Kidney (tissue), 14 donors: ENCODE data around the gene FIG4. TPM values are rescaled to one million over a fixed set of nuclear protein-coding genes. Genes with fewer than 3 reads are reported as not detected.
"Not testable (repeated sequence)": the region's sequence is repeated elsewhere in the genome, so short reads cannot be mapped to it uniquely, and the experiment has no call there.

Experiments
- DNase-seq, 5 donors: peaks; one replicate each; pipeline ENCODE4 v3.0.0-alpha.2; 2013 to 2020
- FAIRE-seq: peaks from 2 replicates; lab custom pipeline; 2012; peaks lifted over from hg19 to GRCh38; lab: Jason Lieb, UNC
- H3K27ac ChIP-seq, 2 donors: one replicate each; pipeline ENCODE4 v1.7.0; 2013; ENCODE audit warnings: low read depth in 2 of 2, low read length in 2 of 2, inconsistent platforms in 1 of 2
- H3K27me3 ChIP-seq: one replicate; pipeline ENCODE4 v1.7.1; 2013; ENCODE audit warnings: low read length, inconsistent platforms; ENCODE audit not compliant: control insufficient read depth, insufficient read depth
- H3K36me3 ChIP-seq, 3 donors: one replicate each; pipeline versions ENCODE4 v1.7.0 to v1.7.1; 2013; ENCODE audit warnings: low read length in 3 of 3, control low read depth in 1 of 3, inconsistent platforms in 1 of 3; ENCODE audit not compliant: insufficient read depth in 3 of 3, control insufficient read depth in 2 of 3
- H3K4me1 ChIP-seq, 3 donors: one replicate each; pipeline versions ENCODE4 v1.7.0 to v1.7.1; 2013; ENCODE audit warnings: low read length in 3 of 3, inconsistent platforms in 1 of 3, low read depth in 1 of 3; ENCODE audit not compliant: control insufficient read depth in 2 of 3, insufficient read depth in 2 of 3
- H3K4me3 ChIP-seq, 3 donors: one replicate each; pipeline versions ENCODE4 v1.7.0 to v1.8.1; 2013; ENCODE audit warnings: low read length in 3 of 3, control low read depth in 1 of 3, inconsistent platforms in 1 of 3
- H3K9ac ChIP-seq, 3 donors: one replicate each; pipeline versions ENCODE4 v1.7.0 to v1.7.1; 2013; ENCODE audit warnings: low read length in 3 of 3, control low read depth in 1 of 3, inconsistent platforms in 1 of 3
- H3K9me3 ChIP-seq, 3 donors: one replicate each; pipeline versions ENCODE4 v1.7.0 to v1.7.1; 2013; ENCODE audit warnings: low read length in 3 of 3, control low read depth in 1 of 3, inconsistent platforms in 1 of 3; ENCODE audit not compliant: control insufficient read depth in 2 of 3, insufficient read depth in 1 of 3
- intact Hi-C: fragments of 100-400 bp; cut with DNase I; formaldehyde crosslinking; loops from one replicate; pipeline ENCODE4 v1.11.1; 2022
- polyA plus RNA-seq: library from polyadenylated mRNA; stranded (reverse); fragments of 350-450 nt; fragmentation: Illumina TruSeq; extraction: RNeasy Lipid Tissue Mini Kit (QIAGEN cat#74804); gene quantifications from one replicate; pipeline ENCODE4 v1.2.3, GENCODE V29; 2014; ENCODE audit warnings: low read depth, low replicate concordance; ENCODE audit not compliant: insufficient read depth
- total RNA-seq: library from RNA; stranded (reverse); fragmentation: NEBNext Ultra II Directional; extraction: Animal tissue kit (Norgen Biotek cat#: 25700); gene quantifications from one replicate; pipeline ENCODE4 v1.2.1, GENCODE V29; 2021
- TF ChIP-seq, protein P1 (sequence below): IDR thresholded peaks from 3 replicates; pipeline ENCODE4 v1.5.1; 2012; ENCODE audit warnings: mild to moderate bottlenecking, moderate library complexity, borderline replicate concordance; ENCODE audit not compliant: insufficient read depth; ENCODE audit errors: extremely low read depth
- donor health status: control.
- donor health status: control.
- donor health status: control.
- donor health status: control.
- donor health status: control.
- donor health status: DM: yes; HTN: yes; CAD: no.
- donor health status: Normal renal cell carcinoma (clear cell type).

FIG4 gene
- total and polyA plus RNA-seq, 2 donors from 2014 or later, result 13.1 to 17.8 TPM

DNA sequence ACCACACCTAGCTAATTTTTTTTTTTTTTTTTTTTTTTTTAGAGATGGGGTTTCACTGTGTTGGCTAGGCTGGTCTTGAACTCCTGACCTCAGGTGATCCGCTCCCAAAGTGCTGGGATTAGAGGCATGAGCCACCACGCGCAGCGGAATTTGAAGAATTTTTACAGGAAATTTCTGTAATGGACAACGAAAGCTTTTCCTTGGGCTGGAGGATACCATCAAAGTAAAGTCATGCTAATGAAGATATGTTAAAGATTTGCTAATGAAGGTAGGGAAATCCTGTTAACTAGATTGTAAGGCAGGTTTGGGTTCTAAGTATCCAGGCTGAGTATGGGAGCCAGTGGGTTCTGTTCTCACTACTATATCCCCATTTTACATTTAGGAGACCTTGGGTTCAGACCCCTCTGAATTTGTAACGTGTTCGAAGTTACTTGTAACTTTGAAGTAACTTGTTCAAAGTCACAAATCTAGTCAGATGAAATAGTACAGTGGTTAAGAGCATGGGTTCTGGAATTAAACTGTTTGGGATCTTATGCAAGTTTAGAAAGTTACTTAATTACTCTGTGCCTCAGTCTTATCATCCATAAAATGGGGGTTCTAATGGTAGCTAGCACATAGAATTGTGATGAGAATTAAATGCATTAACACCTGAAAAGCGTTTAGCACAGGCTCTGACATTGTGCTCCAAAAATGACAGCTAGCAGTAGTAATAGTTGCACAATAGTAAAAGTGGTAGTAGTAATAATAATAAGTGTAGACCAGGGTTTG, 163.6 kb downstream of the FIG4 start:
- Histone ChIP-seq H3K36me3 (no peaks in the 10 kb centered on the region), H3K9ac (no peak overlapping the region), H3K9me3 (no peaks in the 10 kb centered on the region), H3K27ac (no peak overlapping the region), H3K4me3 (no peak overlapping the region), H3K27me3 (no peaks in the 10 kb centered on the region), H3K4me1 (no peaks in the 10 kb centered on the region)
- FAIRE-seq (no peak), DNase-seq (no peak)
- TF ChIP-seq, protein P1, sequence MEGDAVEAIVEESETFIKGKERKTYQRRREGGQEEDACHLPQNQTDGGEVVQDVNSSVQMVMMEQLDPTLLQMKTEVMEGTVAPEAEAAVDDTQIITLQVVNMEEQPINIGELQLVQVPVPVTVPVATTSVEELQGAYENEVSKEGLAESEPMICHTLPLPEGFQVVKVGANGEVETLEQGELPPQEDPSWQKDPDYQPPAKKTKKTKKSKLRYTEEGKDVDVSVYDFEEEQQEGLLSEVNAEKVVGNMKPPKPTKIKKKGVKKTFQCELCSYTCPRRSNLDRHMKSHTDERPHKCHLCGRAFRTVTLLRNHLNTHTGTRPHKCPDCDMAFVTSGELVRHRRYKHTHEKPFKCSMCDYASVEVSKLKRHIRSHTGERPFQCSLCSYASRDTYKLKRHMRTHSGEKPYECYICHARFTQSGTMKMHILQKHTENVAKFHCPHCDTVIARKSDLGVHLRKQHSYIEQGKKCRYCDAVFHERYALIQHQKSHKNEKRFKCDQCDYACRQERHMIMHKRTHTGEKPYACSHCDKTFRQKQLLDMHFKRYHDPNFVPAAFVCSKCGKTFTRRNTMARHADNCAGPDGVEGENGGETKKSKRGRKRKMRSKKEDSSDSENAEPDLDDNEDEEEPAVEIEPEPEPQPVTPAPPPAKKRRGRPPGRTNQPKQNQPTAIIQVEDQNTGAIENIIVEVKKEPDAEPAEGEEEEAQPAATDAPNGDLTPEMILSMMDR, result no peak
- intact Hi-C loops, result no loop called here

DNA sequence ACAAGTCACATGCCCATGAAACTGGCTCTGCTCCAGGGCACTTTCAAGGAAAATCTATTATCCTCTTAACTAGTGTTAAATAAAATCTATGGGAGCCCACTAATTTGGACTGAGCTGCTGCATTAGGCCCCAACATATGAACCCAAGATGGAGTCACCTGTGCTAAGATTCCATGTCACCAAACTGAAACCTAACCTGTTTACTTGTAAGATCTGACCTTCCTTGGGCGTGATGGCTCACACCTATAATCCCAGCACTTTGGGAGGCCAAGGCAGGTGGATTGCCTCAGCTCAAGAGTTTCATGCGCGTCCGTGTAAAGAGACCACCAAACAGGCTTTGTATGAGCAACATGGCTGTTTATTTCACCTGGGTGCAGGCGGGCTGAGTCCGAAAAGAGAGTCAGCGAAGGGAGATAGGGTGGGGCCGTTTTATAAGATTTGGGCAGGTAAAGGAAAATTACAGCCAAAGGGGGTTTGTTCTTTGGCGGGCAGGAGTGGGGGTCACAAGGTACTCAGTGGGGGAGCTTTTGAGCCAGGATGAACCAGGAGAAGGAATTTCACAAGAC, 164.5 kb downstream of the FIG4 start:
- DNase-seq, FAIRE-seq, H3K36me3 ChIP-seq, H3K4me3 ChIP-seq, H3K27ac ChIP-seq, H3K4me1 ChIP-seq, intact Hi-C loops, H3K9me3 ChIP-seq, H3K9ac ChIP-seq, H3K27me3 ChIP-seq: not testable (repeated sequence)

DNA sequence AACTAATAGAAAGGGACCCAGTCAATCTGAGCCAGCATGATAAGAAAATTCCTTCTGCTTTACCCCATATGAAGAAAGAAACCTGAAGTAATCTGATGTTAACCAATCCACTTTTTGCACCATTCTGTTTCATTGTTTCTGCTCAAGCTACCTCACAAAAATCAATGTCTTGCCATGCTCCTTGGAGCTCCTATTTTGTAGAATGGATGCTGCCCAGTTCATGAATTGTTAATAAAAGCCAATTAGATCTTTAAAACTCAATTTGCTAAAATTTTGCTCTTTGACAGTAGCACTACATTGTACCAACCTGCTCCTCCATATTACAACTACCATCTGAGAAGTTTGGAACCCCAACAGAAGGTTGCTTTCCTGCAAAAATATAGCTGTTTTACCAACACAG, 170.8 kb downstream of the FIG4 start:
- no peak for FAIRE-seq
- intact Hi-C loops, result no loop called here
- TF ChIP-seq, protein P1, result no peak

DNA sequence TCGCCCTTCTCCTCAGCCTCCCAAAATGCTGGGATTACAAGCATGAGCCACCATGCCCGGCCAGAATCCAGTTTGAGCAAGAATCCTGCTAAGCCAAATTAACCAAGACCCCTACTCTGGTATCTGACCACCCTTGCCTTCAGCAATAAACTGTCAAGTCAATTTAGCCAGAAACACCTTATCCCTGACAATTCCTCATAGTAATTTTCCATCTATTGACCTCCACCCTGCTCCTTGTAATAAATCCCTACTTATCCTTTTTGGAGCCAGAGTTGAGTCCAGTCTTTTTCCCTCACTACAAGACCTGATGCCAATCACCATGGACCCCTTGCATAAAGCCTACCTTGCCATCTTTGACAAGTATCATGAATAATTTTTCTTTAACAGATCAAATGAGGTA, 173.0 kb downstream of the FIG4 start:
- Histone ChIP-seq H3K36me3 (no peaks in the 10 kb centered on the region), H3K4me3 (no peak overlapping the region), H3K4me1 (peaks cover 0 to 9% (median 5%) of the 10 kb centered on the region in 3 donors), H3K9me3 (peaks cover 0 to 4% (median 0%) of the 10 kb centered on the region in 3 donors), H3K9ac (no peak overlapping the region), H3K27ac (no peak overlapping the region), H3K27me3 (no peaks in the 10 kb centered on the region)
- TF ChIP-seq, protein P1, result no peak
- intact Hi-C loops, result no loop called here
- DNase-seq (no peak), FAIRE-seq (no peak)

More for the DNA sequence above, 170.8 kb downstream of the FIG4 start:
- H3K4me3 ChIP-seq, result no peak overlapping the region
- peaks cover 0 to 3% (median 3%) of the 10 kb centered on the region in 3 donors for H3K4me1 ChIP-seq
- H3K27ac ChIP-seq, result no peak overlapping the region
- no peaks in the 10 kb centered on the region for H3K36me3 ChIP-seq
- peaks cover 0 to 4% (median 0%) of the 10 kb centered on the region in 3 donors for H3K9me3 ChIP-seq
- no peak for DNase-seq
- H3K9ac ChIP-seq, result no peak overlapping the region
- no peaks in the 10 kb centered on the region for H3K27me3 ChIP-seq
